Astrocyte (in vitro differentiated cells and primary cell): ENCODE data around the gene NF2. TPM values are rescaled to one million over a fixed set of nuclear protein-coding genes. Genes with fewer than 3 reads are reported as not detected.

Experiments
- DNase-seq: peaks from one replicate; pipeline ENCODE4 v3.0.0-alpha.2; 2010; ENCODE audit warnings: low read depth
- FAIRE-seq: peaks from 2 replicates; lab custom pipeline; 2011; peaks lifted over from hg19 to GRCh38; lab: Jason Lieb, UNC
- H2AFZ ChIP-seq: 2 replicates; pipeline ENCODE4 v1.6.0; 2012; ENCODE audit warnings: low read depth, low read length, inconsistent platforms
- H3K27ac ChIP-seq: 2 replicates; pipeline ENCODE4 v1.5.1; 2011; ENCODE audit warnings: low read depth, low read length, inconsistent platforms
- H3K27me3 ChIP-seq: 2 replicates; pipeline ENCODE4 v1.6.0; 2011; ENCODE audit warnings: low read length, inconsistent platforms; ENCODE audit not compliant: insufficient read depth
- H3K36me3 ChIP-seq: 2 replicates; pipeline ENCODE4 v1.5.1; 2011; ENCODE audit warnings: low read length, inconsistent platforms; ENCODE audit not compliant: insufficient read depth
- H3K4me1 ChIP-seq: 2 replicates; pipeline ENCODE4 v1.5.1; 2011; ENCODE audit warnings: low read length, inconsistent platforms; ENCODE audit not compliant: insufficient read depth
- H3K4me2 ChIP-seq: 2 replicates; pipeline ENCODE4 v1.6.0; 2012; ENCODE audit warnings: low read length, inconsistent platforms
- H3K4me3 ChIP-seq: 2 replicates; pipeline ENCODE4 v1.5.1; 2011; ENCODE audit warnings: low read depth, mild to moderate bottlenecking, low read length, inconsistent platforms; ENCODE audit not compliant: insufficient read depth
- H3K79me2 ChIP-seq: 2 replicates; pipeline ENCODE4 v1.6.0; 2012; ENCODE audit warnings: mild to moderate bottlenecking, low read length, inconsistent platforms; ENCODE audit not compliant: insufficient read depth
- H3K9ac ChIP-seq: 2 replicates; pipeline ENCODE4 v1.6.0; 2012; ENCODE audit warnings: mild to moderate bottlenecking, low read length, inconsistent platforms
- H3K9me3 ChIP-seq: 2 replicates; pipeline ENCODE4 v1.5.1; 2012; ENCODE audit warnings: low read depth, mild to moderate bottlenecking, low read length, inconsistent platforms; ENCODE audit not compliant: insufficient read depth
- H4K20me1 ChIP-seq: 2 replicates; pipeline ENCODE4 v1.6.0; 2012; ENCODE audit warnings: low read length, inconsistent platforms; ENCODE audit not compliant: insufficient read depth
- H3K27ac Mint-ChIP-seq: one replicate; pipeline ENCODE4 v1.8.0; 2021; ENCODE audit warnings: mild to moderate bottlenecking, mixed read lengths; ENCODE audit not compliant: unreplicated experiment
- H3K27me3 Mint-ChIP-seq: one replicate; pipeline ENCODE4 v1.8.0; 2021; ENCODE audit warnings: low read depth, mixed read lengths; ENCODE audit not compliant: unreplicated experiment
- H3K36me3 Mint-ChIP-seq: one replicate; pipeline ENCODE4 v1.8.0; 2021; ENCODE audit warnings: low read depth, mixed read lengths; ENCODE audit not compliant: unreplicated experiment
- H3K4me1 Mint-ChIP-seq: one replicate; pipeline ENCODE4 v1.8.0; 2021; ENCODE audit warnings: low read depth, mixed read lengths; ENCODE audit not compliant: unreplicated experiment
- H3K4me3 Mint-ChIP-seq: one replicate; pipeline ENCODE4 v1.8.0; 2021; ENCODE audit warnings: mild to moderate bottlenecking, moderate library complexity, mixed read lengths; ENCODE audit not compliant: unreplicated experiment
- H3K9me3 Mint-ChIP-seq: one replicate; pipeline ENCODE4 v1.8.0; 2021; ENCODE audit warnings: mild to moderate bottlenecking, mixed read lengths; ENCODE audit not compliant: unreplicated experiment
- CTCF ChIP-seq: IDR thresholded peaks from 2 replicates; pipeline ENCODE4 v1.5.1; 2011; ENCODE audit warnings: low read depth, mild to moderate bottlenecking, inconsistent platforms, low read length, moderate library complexity; ENCODE audit not compliant: insufficient read depth
- EZH2 ChIP-seq: IDR thresholded peaks from 2 replicates; pipeline ENCODE4 v1.6.1; 2012; ENCODE audit warnings: mild to moderate bottlenecking, low read length, inconsistent platforms; ENCODE audit not compliant: insufficient read depth
- total RNA-seq: library from RNA; stranded (reverse); gene quantifications from 2 replicates; pipeline ENCODE4 v1.2.1, GENCODE V29; 2021

Gene NF2
- total RNA-seq, 1 donor from 2014 or later = 93.4 TPM

DNA sequence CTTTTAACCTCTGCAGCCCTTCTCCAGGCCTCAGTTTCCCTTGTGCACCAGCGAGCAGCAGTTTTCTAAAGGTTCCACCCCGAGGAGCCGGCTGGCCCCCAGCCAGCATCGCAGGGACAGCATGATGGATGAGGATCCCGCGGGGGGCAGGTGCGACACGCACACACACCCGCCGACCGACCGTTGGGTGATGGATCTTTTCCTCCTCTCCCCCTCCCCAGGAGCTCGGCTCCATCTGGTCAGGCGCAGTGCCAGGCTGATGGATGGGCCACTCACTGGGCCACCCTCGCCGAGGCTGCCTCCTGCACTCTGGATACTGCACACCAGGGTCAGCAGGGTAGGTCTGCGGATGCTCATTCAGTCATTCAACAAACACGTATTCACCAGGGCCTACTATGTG is 103.6 kb downstream of the NF2 start:
- H3K4me2 ChIP-seq = no peak overlapping the region
- Mint-ChIP-seq H3K9me3 (no peaks in the 10 kb centered on the region), H3K27ac (no peak overlapping the region), H3K4me1 (no peaks in the 10 kb centered on the region), H3K27me3 (peaks cover 62% of the 10 kb centered on the region), H3K36me3 (no peaks in the 10 kb centered on the region), H3K4me3 (no peak overlapping the region)
- H4K20me1 ChIP-seq = peaks cover 9% of the 10 kb centered on the region
- DNase-seq (no peak), FAIRE-seq (no peak)
- peaks cover 9% of the 10 kb centered on the region for H3K4me1 ChIP-seq
- H3K9me3 ChIP-seq = no peaks in the 10 kb centered on the region
- H3K4me3 ChIP-seq = no peak overlapping the region
- no peaks in the 10 kb centered on the region for H3K27me3 ChIP-seq
- H3K27ac ChIP-seq = no peak overlapping the region
- no peak for TF ChIP-seq EZH2
- TF ChIP-seq CTCF = no peak
- no peaks in the 10 kb centered on the region for H3K79me2 ChIP-seq
- no peak overlapping the region for H3K9ac ChIP-seq
- H2AFZ ChIP-seq = no peak overlapping the region
- H3K36me3 ChIP-seq = no peaks in the 10 kb centered on the region

DNA sequence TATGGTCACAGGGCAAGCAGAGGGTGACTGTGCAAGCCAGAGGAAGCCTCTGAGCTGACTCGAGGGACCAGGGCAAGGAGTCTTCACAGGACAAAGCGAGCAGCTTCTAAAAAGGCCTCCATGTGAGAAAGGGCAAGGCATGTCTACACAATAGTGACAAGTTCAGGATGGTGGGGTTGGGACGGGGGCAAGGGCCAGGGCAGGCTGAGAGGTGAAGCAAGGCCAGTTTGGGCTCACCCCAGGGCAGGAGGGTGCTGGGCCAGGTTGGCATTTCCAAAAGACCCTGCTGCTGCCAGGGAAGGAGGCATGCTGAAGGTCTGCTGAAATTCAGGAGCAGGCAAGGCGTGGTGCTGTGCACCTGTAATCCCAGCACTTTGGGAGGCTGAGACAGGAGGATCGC is 104.0 kb downstream of the NF2 start:
- Mint-ChIP-seq H3K9me3 (no peaks in the 10 kb centered on the region), H3K4me3 (no peak overlapping the region), H3K4me1 (no peaks in the 10 kb centered on the region), H3K27ac (no peak overlapping the region), H3K36me3 (no peaks in the 10 kb centered on the region), H3K27me3 (peaks cover 66% of the 10 kb centered on the region)
- Histone ChIP-seq H4K20me1 (peaks cover 5% of the 10 kb centered on the region), H3K9ac (no peak overlapping the region), H3K4me1 (peaks cover 8% of the 10 kb centered on the region), H3K4me3 (no peak overlapping the region), H3K27ac (no peak overlapping the region), H3K79me2 (no peaks in the 10 kb centered on the region), H3K36me3 (no peaks in the 10 kb centered on the region), H2AFZ (no peak overlapping the region), H3K27me3 (no peaks in the 10 kb centered on the region), H3K9me3 (no peaks in the 10 kb centered on the region), H3K4me2 (no peak overlapping the region)
- FAIRE-seq (no peak), DNase-seq (no peak)
- no peak for TF ChIP-seq EZH2
- TF ChIP-seq CTCF = no peak

DNA sequence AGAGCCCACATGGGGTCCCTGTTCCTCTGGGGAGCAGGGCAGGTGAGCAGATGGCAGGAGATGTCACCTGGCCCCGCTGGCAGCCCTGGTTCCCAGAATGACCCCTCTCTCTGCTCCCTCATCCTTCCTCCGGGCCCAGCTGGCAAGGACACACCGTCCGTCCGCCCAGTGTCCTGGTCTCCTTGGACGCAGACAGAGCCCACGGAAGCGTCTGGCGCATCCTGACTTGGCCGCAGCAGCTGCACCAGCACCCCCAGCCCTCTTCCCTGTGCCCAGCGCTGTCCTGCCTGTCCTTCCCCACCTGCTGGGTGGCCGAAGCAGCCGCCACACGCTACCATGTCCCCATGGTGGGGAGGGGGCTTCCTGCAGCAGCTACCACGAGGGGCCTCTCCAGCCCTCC is 106.8 kb downstream of the NF2 start:
- no peak for TF ChIP-seq CTCF
- TF ChIP-seq EZH2 = no peak
- no peak for FAIRE-seq

More for the DNA sequence above, 106.8 kb downstream of the NF2 start:
- H3K4me3 ChIP-seq = no peak overlapping the region
- Mint-ChIP-seq H3K27me3 (peaks cover 78% of the 10 kb centered on the region), H3K9me3 (no peaks in the 10 kb centered on the region), H3K4me3 (no peak overlapping the region), H3K36me3 (no peaks in the 10 kb centered on the region), H3K4me1 (no peaks in the 10 kb centered on the region), H3K27ac (no peak overlapping the region)
- H2AFZ ChIP-seq = no peak overlapping the region
- H3K27me3 ChIP-seq = peaks cover 11% of the 10 kb centered on the region
- H3K27ac ChIP-seq = no peak overlapping the region
- no peaks in the 10 kb centered on the region for H4K20me1 ChIP-seq
- no peaks in the 10 kb centered on the region for H3K79me2 ChIP-seq
- no peaks in the 10 kb centered on the region for H3K4me1 ChIP-seq
- no peaks in the 10 kb centered on the region for H3K36me3 ChIP-seq
- H3K4me2 ChIP-seq = no peak overlapping the region
- DNase-seq = no peak
- no peaks in the 10 kb centered on the region for H3K9me3 ChIP-seq
- no peak overlapping the region for H3K9ac ChIP-seq
